Inferior parietal cortex (tissue), 1 donor: ENCODE data around the gene FAM53B.

Experiments
- DNase-seq: peaks from one replicate; pipeline ENCODE4 v3.0.0-alpha.2; 2016; ENCODE audit errors: extremely low spot score

The FAM53B gene

DNA sequence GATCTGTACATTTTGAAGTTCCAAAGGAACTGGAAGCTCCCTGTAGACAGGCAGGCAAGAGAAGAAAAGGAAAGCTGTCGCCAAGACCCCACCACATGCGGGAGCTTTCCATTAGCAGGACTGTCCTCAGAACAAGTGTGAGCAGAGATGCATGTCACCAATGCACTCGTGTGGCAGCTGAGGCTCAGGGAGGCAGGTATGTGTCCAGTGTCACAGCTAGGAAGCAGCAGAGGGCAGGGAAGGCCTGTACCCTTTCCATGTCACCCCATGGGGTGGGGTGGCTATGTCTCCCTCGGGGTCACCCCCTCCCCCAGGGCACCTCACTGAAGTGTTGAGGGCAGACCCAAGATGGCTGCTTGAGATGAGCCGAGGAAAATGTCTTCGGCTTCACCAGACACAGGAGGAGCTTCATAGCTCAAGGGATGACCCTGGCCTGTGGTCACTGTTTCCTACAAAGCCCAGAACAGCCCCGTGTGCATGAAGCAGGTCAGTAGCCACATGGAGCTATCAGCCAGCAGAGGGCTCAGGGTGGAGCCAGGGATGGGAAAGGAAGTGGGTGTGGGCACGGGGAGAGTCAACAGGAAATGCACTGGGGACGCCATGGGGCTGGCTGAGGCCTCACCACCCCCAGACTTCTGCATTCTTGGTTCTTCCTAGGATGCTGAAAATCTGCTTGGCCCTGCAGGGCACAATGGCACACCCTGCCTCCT is 96.6 kb downstream of the FAM53B start:
- DNase-seq = no peak

DNA sequence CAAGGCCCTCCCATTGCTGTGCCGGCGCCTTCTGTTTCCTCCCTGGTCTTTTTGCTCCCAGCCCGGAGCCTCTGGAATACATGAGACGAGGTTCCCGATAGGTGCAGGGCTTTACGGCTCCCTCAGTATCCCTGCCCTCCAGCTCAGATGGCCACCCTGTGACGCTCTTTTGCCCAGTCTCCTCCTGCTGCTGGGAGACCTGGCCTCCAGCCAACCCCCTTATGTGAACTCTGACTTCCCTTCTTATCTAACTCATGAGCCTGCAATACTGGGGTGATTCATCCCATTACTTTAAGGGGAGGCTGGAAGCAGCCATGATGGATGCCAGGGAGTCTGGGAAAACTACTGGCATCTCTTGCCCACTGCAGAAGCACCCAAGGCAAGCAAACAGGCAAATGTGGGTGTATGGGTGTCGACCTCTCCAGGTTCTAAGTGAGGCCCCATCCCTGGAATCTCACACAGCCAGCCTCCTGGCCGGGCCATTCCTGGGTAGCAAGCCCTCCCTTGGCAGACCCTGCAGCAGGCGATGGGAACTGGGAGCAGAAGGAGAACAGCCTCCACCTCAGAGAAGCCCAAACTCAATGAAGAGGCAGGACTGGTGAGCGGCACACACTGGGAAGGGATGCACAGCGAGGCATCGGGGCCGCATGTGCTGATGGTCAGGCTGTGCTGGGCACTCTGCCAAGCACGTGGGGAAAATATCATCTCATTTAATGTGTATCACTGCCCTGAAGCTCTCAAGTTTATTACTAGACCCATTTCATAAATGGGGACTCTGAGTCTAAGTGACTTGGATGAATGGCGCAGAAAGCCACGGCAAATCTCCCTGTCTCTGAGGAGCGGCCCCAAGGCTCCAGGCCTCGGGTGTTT is 97.5 kb downstream of the FAM53B start:
- no peak for DNase-seq

DNA sequence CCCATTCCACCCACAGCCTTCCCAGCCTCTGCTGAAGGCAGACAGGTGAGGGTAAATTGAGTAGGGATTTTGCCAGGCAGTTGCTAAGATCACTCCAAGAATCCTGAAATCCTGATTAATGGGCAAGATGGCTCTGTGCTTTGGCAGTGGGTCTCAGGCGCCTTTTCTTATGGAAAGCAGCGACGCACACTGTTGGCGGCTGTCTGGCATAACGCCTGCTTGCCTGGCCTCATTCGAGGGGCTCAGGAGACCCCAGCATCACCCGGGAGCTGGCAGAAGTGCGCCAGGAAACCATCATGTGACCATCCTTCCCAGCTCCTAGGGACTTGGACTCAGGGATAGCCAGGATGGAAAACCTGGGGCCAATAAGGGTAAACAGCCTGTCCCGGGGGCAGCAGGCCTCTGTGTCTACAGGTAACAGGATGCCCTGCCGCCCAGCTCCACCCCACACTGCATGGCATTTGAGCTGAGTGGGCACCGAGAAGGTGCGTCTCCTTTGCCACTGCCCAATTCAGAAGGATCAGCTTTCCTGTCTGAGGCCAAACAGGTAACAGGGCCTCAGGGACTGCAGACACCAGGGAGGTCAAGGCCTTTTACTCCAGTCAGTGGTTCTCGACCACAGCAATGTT is 98.6 kb downstream of the FAM53B start:
- DNase-seq = no peak

DNA sequence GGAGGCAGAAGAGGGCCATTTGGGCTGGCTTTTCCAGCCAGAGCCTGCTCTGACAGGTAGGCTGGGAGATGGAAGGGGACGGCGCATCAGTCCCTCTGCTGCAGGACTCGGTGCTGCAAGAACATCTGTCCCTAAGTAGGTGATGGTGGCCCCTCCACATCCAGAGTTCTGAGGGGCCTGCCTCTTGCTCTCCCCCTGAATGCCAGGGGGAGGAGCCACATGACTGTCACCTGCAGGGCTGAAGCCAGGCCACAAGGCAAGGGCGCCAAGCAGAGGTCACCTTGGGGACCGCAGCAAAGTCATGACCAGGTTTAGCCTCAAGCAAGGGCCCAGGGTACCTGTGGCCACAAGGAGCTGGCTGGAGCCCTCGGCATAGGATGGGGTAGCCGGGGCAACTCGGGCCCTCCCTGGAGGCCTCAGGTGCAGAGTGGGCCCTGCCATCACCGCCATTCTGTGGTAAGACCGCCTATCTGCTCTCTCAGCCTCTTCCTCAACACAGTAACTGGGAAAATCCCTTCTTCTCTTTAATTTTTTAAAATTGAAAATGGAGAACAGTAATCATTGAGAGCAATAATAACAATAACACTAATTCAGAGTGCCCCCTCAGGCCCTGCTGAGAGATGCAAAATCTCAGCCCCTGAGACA is 99.3 kb downstream of the FAM53B start:
- DNase-seq = no peak

GRCh38 chr10:124644236-124644635 is 99.9 kb downstream of the FAM53B start:
- no peak for DNase-seq

DNA sequence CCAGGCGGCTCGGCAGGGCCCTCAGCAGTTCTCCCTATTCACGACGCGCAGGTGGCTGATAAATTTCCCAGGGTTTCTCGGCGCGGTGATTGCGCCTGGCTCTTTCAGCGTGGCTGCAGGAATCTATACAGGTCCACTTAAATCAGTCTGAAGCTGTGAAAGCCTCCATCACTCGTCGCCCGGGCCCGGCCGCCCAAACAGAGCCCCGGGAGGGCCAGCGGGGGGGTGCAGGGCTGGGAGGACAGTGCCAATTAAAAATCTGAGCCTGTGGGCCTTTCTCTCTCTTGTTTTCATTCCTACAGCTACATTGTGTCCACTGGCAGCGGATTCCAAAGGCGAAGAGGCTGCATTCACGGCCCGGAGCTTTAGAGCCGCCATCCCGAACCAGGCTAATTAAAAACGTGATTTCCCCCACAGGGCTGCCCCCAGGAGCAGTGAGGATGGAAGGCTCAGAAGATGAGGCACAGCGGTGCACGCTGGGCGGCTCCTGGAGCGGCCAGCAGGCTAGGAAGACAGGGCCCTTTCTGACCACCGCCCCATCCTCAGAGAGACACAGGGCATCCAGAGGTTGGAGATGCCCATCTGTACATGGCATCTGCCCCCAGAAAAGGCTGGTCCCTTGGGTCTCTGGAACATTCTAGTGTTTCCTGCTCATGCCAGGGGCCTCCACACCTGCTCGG is 100.7 kb downstream of the FAM53B start:
- DNase-seq = no peak

DNA sequence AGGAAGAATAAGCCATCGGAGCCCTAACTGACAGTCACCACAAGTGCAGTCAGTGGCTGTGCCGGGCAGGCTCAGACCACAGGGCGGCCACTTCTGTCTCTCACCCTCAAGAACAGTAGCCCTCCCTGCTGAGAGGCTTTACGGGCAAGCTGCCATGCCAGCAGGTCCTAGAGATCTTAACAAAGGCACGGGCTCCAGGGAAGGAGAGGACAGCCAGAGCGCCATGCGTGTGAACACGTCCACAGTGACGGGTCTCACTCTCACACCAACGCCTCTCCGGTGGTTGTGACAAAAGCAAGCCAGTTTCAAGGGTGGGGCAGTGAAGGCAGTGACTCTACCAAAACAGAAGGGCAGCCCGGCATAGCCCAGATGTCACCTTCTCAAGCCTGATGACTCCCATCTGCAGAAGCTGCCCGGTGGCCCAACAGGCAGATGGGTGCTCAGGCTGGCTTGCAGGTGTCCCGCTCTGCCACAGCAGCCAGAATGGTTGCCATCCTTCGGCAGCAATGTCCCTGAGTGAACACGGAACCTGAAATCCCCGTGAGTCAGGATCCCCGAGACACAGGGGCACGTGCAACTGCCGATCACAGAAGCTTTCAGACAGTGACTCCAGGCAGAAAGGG is 102.0 kb downstream of the FAM53B start:
- DNase-seq = no peak

GRCh38 chr10:124641282-124642087 is 102.7 kb downstream of the FAM53B start:
- no peak for DNase-seq

DNA sequence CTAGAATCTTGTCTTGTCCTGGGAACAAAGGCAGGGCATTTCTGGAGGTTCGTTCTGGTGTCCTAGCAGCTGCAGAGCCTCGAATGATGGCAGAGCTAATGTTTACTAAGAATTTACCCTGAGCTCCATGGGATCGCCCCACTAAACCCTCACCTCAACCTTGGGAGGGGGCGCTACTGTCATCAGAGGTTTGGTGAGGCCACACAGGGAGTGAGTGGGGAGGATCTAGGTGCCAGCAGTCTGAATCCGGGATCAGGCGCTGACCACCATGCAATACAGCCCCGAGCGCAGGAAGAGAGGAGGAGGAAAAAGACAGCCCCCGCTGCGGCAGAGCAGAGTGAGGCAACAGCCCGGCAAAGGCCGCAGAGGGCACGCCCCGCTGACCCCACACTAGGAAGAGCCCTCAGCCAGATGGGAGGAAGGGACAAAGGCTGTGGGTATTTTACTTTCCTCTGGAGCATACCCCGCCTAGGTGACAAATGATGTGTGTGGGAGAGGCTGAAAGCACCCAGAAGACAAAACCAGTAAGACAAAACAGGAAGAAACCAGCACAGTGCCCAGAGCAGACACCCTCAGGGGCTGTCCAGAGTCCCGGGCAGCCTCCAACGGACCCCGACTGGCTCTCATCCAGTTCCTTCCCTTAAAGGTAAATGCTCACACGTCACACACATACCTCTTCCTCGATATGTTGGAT is 103.5 kb downstream of the FAM53B start:
- no peak for DNase-seq

GRCh38 chr10:124640056-124640455 is 104.1 kb downstream of the FAM53B start:
- DNase-seq = no peak

DNA sequence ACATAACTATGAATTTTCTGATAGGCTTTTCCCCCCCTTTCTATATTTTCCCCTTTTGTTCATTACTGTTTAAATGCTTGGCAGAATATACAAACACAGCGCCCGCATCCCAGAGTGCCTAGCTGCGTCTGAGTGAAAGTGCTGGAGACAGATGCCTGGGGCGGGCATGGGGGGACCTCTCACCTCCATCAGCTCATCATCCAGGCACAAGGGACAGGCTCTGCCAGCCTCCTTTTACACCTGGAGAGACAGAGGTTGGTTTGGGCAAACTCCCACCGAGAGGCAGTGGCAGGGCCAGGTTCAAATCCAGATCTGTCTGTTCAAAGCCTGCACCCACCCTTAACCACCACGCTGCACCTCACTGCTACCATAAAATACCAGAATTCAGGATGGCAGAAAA is 104.5 kb downstream of the FAM53B start:
- no peak for DNase-seq

DNA sequence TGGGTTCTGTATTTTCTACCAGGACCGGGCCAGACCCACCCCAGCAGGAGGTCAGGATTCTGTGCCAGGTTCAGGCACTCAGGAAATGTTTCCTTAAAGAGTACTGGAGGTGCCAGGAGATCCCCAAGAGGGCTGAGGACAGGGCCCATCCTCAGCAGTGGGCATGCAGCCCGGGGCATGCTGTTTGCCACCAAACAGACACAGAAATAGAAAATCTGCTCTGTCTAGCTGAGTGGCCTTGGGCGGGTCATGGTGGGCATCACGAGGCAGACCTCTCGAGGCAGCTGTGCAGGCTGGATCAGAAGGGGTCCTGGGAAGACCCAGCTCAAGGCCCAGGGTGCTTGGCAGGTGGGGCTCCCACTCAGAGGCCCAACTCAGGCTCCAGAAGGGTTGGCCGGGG is 105.0 kb downstream of the FAM53B start:
- DNase-seq = no peak

GRCh38 chr10:124637746-124638145 is 106.4 kb downstream of the FAM53B start:
- DNase-seq = no peak

GRCh38 chr10:124637091-124637700 is 107.0 kb downstream of the FAM53B start:
- DNase-seq = no peak

- no peak for DNase-seq
Observed at GRCh38 chr10:124636271-124636995, 107.7 kb downstream of the FAM53B start.

GRCh38 chr10:124632566-124632965 is 111.6 kb downstream of the FAM53B start:
- no peak for DNase-seq

DNA sequence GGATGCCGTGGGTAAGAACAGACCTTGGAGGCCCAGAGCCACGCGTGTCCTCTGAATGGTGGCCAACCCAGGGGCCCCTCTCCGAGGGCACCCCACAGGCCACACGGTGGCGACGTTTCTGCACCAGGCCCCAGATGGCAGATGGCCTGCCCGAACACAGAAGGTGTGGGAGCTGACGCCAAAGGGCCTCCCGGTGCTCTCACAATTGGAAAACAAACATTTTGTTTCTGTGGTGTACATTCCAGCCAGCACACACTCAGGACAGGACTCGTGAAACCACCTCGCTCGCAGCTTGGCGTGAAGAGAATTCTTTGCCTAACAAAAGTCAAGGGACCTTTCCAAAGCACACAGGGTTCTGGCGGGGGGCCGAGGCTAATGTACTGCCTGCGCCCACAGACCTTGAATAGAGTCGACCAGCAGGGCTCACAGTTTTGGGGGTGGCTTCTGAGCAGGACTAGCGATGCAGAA is 112.1 kb downstream of the FAM53B start:
- no peak for DNase-seq

GRCh38 chr10:124630551-124630950 is 113.6 kb downstream of the FAM53B start:
- DNase-seq = no peak
